GM19239 (cell line): ENCODE results near the gene CTNNAL1.
"Not testable (repeated sequence)": the region's sequence is repeated elsewhere in the genome, so short reads cannot be mapped to it uniquely, and the experiment has no call there.

Experiments
- DNase-seq: peaks from one replicate; pipeline ENCODE4 v3.0.0; 2011; ENCODE audit warnings: low spot score; ENCODE audit not compliant: insufficient read length
- FAIRE-seq: peaks from 2 replicates; lab custom pipeline; 2011; peaks lifted over from hg19 to GRCh38; lab: Jason Lieb, UNC

The CTNNAL1 gene, protein sequence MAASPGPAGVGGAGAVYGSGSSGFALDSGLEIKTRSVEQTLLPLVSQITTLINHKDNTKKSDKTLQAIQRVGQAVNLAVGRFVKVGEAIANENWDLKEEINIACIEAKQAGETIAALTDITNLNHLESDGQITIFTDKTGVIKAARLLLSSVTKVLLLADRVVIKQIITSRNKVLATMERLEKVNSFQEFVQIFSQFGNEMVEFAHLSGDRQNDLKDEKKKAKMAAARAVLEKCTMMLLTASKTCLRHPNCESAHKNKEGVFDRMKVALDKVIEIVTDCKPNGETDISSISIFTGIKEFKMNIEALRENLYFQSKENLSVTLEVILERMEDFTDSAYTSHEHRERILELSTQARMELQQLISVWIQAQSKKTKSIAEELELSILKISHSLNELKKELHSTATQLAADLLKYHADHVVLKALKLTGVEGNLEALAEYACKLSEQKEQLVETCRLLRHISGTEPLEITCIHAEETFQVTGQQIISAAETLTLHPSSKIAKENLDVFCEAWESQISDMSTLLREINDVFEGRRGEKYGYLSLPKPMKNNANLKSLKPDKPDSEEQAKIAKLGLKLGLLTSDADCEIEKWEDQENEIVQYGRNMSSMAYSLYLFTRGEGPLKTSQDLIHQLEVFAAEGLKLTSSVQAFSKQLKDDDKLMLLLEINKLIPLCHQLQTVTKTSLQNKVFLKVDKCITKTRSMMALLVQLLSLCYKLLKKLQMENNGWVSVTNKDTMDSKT

DNA sequence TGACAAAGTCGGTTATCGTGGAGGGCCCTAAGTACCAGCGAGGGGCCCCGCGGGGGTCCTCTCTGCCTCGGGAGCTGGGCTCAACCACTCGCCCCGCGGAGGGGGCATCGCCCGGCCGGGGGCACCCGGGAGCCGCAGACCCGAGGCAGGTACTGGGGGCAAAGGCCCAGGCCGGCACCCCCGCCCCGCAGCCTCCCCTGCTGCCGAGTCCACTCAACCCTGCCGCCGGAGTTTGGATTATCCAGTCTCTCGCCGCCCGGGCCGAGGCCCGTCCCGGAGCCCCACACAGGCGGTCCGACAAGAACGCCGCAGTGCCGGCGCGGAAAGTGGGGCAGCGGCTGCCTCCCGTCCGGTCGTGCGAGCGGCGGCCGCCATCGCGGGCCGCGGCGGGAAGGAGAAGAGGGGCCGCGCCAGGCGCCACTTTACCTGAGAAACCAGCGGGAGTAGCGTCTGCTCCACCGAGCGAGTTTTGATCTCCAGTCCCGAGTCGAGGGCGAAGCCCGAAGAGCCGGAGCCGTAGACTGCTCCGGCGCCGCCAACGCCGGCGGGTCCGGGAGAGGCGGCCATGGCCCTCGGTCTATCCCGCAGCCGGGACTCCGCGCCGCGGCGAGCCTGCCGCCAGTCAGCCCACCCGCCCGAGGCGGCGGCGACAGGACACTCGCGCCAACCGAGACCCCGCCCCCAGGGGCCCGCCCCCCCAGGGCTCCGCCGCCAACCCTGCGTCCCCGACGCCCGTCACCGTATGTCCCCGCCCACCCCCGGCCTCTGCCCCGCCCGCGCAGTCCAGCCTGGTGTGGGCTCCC lies at the start of gene CTNNAL1:
TSS of gene CTNNAL1 (minus strand) at position 624 of the 803 bp plus-strand sequence. CDS start at position 567, 57 bp downstream.
- FAIRE-seq (no peak), DNase-seq (peak; percentile 85)

DNA sequence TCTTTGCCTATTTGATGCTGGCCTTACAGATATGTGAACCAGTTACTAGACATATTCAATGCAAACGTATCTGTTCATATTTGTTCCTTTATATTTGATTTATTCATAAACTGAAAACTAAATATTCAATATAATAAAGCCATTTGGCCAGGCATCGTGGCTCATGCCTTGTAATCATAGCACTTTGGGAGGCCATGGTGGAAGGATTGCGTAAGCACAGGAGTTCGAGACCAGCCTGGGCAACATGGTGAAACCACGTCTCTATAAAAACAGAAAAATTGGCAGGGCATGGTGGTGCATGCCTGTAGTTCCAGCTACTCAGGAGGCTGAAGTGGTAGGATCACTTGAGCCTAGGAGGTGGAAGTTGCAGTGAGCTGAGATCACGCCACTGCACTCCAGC lies 49.2 kb upstream of the CTNNAL1 start:
- DNase-seq (no peak), FAIRE-seq (no peak)

DNA sequence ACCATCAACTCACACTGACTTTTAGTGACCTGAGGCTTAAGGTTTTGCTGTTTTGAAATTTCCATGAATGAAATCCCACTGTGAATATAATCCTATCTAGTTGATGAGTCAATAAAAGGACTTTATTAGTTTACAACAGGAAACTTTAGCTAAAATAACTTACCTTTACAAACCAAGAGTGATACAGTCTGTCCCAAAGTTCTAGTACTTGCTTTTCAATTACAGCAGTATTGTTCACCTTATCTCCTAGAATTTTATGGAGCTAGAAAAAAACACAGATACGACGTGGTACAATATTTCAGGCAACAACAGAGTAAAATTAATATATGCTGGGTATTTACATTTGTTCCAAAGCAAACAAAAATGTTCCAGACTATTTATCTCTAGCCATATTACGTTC lies 46.9 kb upstream of the CTNNAL1 start:
- DNase-seq (no peak), FAIRE-seq (no peak)

DNA sequence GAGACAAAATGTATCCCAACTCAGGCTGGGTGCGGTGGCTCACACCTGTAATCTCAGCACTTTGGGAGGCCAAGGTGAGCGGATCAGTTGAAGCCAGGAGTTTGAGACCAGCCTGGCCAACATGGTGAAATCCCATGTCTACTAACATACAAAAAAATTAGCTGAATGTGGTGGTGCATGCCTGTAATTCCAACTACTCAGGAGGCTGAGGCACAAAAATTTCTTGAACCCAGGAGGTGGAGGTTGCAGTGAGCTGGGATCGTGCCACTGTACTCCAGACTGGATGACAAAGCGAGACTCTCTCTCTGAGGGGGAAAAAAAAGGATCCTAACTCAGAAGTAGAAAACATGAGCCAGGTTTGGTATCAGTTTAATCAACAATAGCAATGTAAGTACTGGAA lies 39.8 kb upstream of the CTNNAL1 start:
- DNase-seq, FAIRE-seq: not testable (repeated sequence)

DNA sequence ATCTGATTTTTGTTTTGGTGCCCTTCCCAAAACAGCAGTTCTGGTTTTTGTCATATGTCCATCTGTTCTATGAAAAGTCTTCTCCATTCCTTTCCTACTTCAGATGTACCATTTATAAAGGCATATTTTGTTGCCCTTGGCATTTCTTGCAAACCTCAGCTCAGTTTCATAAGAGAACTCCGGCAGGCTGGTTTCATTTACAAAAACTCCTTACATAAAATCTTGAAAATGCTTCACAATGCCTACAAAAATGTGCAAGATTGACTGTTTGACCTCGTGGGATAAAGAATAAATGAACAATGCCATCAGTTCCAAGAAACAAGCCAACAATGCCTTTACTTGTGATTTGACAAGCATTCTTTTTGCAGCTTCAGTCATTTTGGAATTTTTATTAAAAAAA lies 39.1 kb upstream of the CTNNAL1 start:
- DNase-seq (no peak), FAIRE-seq (no peak)

DNA sequence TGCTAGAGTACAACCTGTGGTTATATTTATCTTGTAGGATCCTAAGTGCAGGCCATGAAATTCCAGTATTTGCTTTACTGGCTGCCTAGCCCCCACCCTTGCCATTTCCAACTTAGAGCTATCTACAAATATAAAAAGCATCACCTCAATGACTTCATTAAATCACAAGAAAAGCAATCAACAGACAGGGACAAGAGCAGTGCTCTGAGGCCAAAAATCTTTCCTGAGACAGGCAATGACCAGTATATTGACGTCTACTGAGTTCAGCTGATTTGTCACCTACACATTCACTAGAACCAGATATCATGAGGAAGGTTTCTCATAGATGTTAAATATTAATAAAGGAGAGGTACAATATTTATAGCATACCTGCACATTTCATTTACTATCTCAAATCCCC lies 38.4 kb upstream of the CTNNAL1 start:
- FAIRE-seq: no peak
- no peak for DNase-seq

DNA sequence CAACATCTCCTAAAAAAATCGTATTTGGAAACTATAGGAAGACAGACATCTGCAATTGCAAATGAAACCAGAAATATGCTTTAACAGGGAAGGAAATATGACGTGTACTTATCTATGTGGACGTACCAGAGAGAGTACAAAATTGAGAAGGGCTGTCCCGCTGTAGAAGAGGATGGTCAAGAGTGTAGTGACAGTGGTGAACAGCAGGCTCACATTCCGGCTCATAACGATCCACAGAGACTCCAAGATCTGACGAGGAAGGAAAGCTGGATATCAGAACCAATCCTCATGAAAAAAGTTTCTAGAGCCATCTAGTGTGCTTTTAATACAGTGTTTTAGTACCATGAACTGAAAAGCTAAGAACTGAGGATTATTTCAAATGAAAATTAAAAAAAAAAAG lies 37.1 kb upstream of the CTNNAL1 start:
- FAIRE-seq (no peak), DNase-seq (no peak)

DNA sequence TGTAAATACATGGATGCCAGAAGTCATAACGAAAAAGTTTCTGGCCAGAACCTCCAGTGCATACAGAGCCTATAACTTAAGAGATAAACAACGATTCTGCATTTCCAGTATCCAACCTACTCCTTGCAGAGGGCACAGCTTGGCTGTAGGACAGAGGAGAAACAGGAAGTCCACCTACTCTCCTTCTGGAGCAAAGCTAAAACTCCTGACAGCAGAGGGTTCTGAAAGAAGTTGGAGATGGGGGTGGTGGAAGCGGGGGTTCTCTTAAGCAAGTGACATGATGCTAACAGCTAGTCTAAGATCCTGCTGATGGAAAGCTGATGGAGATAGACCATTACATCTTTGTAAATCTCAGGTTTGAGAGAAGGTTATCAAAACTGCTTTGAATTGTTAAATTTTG lies 35.5 kb upstream of the CTNNAL1 start:
- DNase-seq: no peak
- no peak for FAIRE-seq

DNA sequence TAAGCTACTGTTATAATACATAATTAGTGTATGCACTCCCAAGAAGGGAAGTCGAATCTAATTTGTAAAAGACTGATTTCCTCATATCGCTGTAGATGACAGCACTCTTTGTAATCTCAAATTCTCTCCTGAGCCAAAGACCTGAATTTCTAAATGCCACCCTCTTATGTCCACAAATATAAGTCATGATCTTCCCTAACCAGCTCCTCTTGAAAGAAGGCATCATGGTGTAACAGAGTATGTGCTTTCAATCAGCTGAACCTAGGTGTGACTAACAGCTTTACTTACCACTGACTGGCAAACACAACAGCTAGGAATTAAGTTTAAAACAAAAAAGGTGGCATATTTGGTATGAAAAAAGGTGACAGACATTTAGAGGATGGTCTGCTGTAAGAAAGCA lies 34.0 kb upstream of the CTNNAL1 start:
- no peak for DNase-seq
- no peak for FAIRE-seq

DNA sequence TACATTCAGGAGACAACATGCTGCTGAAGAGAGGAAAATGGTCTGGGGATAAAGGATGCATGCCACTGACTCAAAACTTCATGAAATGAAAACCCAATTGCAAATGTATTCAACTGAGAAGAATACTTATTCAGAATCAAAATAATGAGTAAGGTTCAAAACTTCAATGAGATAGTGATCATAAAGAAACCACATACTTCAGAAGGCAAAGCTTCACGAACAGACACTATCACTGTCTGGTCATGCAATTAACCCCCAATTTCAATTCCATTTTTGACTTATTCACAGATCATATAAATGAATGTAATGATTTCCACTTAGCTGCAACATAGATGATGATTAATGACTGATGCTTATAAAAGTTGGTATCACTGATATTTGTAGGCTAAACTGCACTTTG lies 33.0 kb upstream of the CTNNAL1 start:
- FAIRE-seq (no peak), DNase-seq (no peak)

DNA sequence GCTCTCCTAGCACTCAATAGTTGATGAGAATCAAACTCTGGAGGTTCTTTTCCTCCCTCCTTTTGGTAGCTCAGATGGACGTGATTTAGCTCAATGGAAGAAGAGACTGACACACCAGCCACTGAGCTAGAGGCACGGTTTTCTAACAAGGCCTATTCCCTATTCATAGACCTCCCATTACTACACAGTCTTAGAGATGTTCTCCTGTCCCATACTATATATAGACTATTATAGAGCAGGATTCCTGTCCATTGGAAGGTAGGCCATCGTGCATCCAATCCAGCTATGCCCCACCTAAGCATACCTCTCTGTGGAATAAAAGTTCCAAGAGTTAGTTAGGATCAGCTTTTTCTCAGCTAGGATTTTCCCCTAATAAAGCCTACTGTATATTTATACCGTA lies 30.3 kb upstream of the CTNNAL1 start:
- FAIRE-seq (no peak), DNase-seq (no peak)

DNA sequence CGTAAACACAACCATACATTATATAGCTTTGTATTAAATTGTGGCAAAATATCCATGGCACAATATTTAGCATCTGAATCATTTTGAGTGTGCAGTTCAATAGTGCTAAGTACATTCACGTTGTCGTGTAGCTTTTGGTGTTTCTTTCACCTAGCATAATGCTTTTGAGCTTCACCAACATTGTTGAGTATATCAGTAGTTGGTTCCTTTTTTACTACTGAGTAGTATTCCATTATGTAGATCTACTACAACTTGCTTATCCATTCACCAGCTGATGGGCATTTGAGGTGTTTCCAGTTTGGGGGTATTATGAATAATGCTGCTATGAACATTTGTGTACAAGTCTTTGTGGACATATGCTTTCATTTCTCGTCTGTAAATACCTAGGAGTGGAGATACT lies 27.3 kb upstream of the CTNNAL1 start:
- FAIRE-seq (no peak), DNase-seq (no peak)

DNA sequence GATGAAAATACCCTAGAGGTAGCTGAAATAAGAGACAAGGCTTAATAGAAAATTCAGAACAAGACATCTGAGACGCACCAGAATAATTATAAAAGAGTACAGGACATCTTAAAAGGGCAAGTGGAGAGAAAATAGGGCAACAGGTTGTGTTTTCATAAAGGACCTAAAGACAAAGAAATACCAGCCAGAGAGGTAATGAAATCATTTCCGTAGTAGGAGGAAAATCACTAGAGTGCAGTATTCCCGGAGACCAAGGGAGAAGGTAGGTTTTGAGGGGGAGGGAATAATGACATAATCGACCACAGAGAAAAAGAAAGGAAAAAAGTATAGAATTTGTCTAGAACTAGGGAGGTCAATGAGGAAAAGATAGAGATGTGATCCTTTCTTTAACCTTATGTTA lies 26.2 kb upstream of the CTNNAL1 start:
- FAIRE-seq: no peak
- no peak for DNase-seq

DNA sequence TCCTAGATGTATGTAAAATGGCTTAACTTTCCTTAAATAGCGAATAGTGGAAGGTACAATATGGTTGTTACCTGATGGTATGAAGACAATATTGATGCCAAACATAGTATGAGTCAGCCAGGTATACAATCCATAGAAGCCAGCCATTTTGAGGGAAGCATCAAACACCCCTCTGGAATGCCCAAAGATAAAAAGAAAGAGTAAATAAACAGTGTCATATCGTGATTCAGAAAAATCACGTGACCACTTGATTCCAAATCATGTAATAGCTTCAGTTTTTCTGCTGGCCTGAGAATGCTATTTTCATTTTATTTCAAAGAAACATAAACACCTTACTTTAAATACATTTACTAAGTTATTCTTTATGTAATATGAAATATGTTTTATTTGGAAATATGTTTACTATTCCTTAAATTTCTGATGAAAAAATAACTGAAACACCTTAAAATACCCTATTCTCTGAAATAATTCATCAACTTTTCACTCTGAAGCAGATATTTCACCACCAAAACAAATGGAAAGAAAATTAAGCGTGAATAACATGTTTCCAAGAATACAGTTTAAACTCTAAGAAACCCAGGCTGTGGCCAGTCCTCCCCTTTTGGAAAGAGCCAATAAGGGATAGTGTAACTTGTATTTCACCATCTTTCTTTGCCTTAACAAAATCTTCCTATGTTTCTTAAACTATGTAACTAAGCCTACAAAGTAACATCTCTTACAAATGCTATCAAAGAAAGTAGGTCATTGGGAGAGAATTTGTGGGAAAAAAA lies 24.8 kb upstream of the CTNNAL1 start:
- FAIRE-seq: no peak
- DNase-seq: no peak

DNA sequence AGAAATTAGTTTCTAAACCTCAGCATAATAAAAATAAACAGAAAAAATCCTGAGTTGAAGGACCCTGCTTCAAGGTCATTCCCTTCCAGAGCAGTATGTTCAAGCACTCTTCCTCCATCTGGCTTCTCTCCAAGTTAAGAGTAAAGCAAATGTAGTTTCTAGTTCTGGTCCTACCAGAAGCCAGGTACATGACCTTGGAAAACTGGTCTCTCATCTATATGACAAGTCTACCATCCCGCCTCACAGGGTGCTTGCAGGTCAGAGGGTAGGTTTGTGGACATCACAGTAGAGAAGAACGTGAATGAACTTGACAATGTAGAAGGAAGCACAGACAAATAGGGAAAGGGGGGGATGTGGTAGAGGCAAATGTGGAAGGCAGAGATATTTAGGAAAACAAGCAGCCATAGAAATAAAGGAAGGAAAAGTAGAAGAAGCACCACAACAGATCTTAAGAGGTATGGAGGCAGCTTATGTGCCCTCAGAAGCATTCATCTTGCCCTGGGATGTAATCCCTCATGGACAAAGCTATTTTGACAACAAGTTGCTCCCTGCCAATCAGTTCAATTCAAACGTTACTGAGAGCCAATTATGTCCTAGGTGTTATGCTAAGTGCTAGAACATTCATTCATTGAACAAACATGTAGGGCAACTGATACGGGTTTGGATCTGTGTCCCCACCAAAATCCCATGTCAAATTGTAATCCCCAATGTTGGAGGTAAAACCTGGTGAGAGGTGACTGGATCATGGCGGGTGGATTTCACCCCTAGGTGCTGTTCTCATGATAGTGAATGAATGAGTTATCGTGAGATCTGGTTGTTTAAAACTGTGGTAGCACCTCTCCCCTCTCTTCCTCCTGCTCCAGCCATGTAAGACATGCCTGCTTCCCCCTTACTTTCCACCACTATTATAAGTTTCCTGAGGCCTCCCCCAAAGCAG lies 23.7 kb upstream of the CTNNAL1 start:
- no peak for DNase-seq
- FAIRE-seq: no peak

DNA sequence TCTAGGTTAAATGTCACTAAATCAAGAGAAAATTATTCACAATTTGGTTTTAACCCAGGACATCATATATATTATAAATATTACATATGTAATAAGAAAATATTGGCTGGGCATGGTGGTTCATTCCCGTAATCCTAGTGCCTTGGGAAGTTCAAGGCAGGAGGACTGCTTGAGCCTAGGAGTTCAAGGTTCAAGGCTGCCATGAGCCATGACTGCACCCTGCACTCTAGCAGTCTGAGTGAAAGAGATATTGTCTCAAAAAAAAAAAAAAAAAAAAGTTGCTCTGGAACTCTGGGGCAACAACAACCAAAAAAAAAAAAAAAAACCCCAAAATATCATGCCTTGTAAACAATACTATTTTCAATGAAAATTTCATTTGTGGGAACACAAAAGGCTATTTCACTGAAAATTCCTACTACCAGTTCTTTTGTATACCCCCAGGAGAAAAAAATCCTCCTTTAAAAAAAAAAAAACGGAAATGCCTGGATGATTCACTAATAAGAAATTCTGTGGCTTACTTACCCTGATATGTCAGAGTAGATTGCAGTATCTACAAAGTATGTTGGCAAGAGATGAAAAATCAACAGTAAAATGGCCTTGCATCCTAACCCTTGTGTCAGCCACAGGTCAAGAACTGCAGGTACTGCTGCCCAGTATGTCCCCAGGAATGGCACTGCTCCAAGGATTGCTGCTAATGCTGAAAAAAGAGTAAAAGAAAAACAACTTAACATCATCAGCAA lies 22.6 kb upstream of the CTNNAL1 start:
- no peak for FAIRE-seq
- DNase-seq: no peak

DNA sequence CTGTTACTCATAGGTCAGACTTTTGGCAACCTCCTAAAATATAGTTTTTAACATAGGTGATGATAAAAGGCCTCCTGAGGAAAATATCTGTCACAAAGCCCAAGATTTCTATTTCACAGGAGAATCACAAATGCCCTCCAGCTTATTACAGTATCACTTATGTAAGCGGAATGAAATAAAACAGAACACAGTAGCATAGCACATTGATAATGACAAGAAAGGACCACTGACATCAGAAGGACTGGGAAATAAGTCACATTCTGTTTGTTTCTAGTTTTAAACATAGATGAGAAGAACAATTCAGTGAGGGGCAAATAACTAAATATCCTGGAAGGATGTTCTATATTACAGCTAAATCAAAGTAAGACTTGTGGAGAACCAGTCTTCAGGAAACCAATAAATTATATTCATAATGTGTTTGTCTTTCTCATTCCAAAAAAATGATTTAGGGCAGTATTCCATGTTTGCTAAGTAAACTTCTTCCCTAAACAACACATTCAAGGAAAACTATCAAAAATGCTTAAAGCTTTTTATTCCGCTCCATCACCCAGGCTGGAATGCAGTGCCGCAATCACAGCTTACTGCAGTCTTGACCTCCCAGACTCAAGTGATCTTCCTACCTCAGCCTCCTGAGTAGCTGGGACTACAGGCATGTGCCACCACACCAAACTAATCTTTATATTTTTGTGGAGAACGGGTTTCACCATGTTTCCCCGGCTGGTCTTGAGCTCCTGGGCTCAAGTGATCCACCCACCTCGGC lies 20.8 kb upstream of the CTNNAL1 start:
- no peak for DNase-seq
- FAIRE-seq: no peak

DNA sequence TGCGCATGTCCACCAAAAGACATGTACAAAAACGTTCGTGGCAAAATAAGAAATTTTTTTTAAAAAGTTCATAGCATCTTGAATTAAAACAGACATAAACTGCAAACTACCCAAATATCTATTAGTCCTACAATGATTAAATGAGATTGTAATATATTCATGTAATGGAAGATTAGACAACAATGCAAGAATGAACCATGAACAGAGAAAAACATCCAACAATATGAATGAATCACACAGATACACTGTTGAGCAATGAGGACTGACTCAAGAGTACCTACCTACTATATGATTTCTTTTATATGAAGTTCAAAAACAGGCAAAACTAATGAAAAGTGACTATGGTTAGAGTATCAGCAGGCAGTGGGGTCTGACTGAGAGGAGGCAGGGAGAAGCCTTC lies 17.9 kb upstream of the CTNNAL1 start:
- FAIRE-seq (no peak), DNase-seq (no peak)
